ENCODE results near the gene SHISAL1.

Gene SHISAL1

DNA sequence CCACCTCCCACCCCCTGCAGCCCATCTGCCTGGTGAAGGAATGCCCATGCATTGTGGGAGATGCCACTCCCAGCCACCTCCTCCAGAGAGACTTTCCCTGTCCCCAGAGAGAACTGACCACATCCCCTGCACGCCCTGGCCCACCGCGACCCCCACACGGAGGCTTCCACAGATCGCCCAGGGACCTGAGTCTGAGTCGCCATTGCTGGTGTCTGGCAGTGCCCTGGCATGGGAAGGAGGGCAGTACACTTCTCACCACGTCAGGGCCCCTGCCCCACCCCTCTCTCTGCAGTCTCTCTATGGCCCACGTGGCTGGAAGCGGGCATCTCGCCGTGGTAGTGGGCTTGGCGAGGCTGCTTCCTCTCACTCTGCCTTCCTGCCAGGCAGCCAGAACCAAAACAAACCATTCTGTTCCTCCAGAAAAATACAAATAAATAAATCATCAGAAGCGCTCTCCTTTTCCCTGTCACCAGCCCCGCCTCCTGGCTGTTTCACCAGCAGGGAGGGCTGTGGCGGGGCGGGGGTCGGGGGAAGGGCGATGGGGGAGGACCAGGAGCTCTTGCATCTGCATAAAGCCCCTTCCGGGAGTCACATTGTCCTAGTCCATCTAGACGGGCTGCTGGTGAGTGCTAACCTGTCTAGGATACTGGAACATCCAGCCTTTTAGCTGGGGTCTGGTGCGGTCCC lies 20.9 kb downstream of the SHISAL1 start:
- Histone ChIP-seq H3K4me2 (ENCODE audit: low read length) (no peak overlapping the region), H3K27ac (ENCODE audit: low read length) (no peak overlapping the region), H3K4me3 (ENCODE audit: low read length) (no peak overlapping the region), H4K20me1 (ENCODE audit: insufficient read depth, low read length) (no peaks in the 10 kb centered on the region), H3K9ac (ENCODE audit: low read length) (no peak overlapping the region), H2AFZ (ENCODE audit: low read depth, low read length) (no peak overlapping the region), H3K36me3 (replicated peaks; ENCODE audit: low read depth, low read length) (no peaks in the 10 kb centered on the region), H3K27me3 (ENCODE audit: low read depth, low read length) (peaks cover 18% of the 10 kb centered on the region; the same call in 1 of the 2 replicates), H3K9me3 (ENCODE audit: insufficient read depth, low read length) (peaks cover 3% of the 10 kb centered on the region; the same call in 1 of the 2 replicates), H3K4me1 (ENCODE audit: low read length) (peaks cover 11% of the 10 kb centered on the region; the same call in 1 of the 2 replicates), H3K79me2 (ENCODE audit: low read length) (no peaks in the 10 kb centered on the region)
- no peak for TF ChIP-seq EZH2phosphoT487 (IDR thresholded peaks at IDR 0.05; ENCODE audit: low read depth)
- TF ChIP-seq, protein P1, sequence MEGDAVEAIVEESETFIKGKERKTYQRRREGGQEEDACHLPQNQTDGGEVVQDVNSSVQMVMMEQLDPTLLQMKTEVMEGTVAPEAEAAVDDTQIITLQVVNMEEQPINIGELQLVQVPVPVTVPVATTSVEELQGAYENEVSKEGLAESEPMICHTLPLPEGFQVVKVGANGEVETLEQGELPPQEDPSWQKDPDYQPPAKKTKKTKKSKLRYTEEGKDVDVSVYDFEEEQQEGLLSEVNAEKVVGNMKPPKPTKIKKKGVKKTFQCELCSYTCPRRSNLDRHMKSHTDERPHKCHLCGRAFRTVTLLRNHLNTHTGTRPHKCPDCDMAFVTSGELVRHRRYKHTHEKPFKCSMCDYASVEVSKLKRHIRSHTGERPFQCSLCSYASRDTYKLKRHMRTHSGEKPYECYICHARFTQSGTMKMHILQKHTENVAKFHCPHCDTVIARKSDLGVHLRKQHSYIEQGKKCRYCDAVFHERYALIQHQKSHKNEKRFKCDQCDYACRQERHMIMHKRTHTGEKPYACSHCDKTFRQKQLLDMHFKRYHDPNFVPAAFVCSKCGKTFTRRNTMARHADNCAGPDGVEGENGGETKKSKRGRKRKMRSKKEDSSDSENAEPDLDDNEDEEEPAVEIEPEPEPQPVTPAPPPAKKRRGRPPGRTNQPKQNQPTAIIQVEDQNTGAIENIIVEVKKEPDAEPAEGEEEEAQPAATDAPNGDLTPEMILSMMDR (IDR thresholded peaks at IDR 0.05; ENCODE audit: low read depth, low read length): no peak

DNA sequence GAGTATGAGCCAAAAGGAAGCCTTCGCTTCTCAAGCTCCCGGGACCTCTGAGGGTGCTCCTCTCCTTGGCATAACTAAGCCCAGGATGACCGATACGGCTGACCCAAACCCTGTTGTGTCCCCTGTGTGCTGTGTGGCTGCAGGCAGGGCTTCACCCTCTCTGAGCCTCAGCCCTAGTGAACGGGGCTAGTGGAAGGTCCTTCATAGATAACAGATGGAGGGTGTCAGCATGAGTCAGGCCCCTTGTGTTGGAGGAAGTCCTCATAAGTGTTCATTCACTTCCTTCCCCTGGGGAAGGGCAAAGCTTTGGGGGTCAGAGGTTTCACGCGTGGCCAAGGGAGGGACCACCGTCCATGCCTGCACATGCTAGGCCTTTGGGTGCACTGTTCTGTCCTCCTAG lies 21.5 kb downstream of the SHISAL1 start:
- H4K20me1 ChIP-seq (ENCODE audit: insufficient read depth, low read length): no peaks in the 10 kb centered on the region
- H3K9ac ChIP-seq (ENCODE audit: low read length): no peak overlapping the region
- TF ChIP-seq, protein P1 (IDR thresholded peaks at IDR 0.05; ENCODE audit: low read depth, low read length): no peak
- no peak for TF ChIP-seq EZH2phosphoT487 (IDR thresholded peaks at IDR 0.05; ENCODE audit: low read depth)
- no peak overlapping the region for H3K4me3 ChIP-seq (ENCODE audit: low read length)
- no peak overlapping the region for H2AFZ ChIP-seq (ENCODE audit: low read depth, low read length)
- H3K4me2 ChIP-seq (ENCODE audit: low read length): no peak overlapping the region
- no peaks in the 10 kb centered on the region for H3K79me2 ChIP-seq (ENCODE audit: low read length)
- H3K27me3 ChIP-seq (ENCODE audit: low read depth, low read length): peaks cover 18% of the 10 kb centered on the region; the same call in 1 of the 2 replicates
- no peak overlapping the region for H3K27ac ChIP-seq (ENCODE audit: low read length)
- no peaks in the 10 kb centered on the region for H3K36me3 ChIP-seq (replicated peaks; ENCODE audit: low read depth, low read length)
- peaks cover 11% of the 10 kb centered on the region; the same call in 1 of the 2 replicates for H3K4me1 ChIP-seq (ENCODE audit: low read length)
- H3K9me3 ChIP-seq (ENCODE audit: insufficient read depth, low read length): peaks cover 3% of the 10 kb centered on the region; the same call in 1 of the 2 replicates

DNA sequence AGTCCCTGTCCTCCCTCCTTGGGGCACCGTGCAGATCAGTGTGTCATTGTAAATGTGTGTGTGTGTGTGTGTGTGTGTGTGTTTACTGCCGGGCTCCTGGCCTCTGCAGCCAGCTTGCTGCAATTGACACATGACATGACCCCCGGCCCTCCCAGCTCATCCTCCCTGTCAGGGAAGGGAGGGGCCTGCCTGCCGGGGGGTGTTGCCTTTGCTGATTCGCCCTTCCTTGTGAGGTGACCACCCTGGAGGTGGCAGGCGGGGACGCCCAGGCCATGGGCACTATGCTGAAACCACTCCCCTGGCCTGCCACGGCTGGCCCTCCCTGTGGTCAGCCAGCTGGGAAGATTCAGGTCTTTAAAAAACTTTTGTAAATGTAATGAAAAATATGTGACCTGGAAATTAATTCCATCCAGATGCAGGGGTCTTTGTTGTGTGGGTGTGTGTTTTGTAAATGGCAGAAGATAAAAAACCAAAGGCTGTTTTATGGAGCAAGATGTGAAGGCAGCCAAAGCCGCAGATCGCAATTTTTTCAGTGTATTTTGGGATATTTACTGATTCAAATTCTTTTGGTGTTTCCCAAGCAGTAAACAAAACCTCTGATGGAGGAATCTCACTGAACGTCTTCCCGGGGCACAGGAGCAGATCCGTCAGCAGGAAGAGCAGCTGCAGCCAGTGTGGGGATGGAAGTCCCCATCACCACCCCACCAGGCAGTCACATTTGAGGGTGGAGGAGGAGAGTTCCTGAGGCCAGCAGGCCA lies 23.2 kb downstream of the SHISAL1 start:
- Histone ChIP-seq H2AFZ (ENCODE audit: low read depth, low read length) (no peak overlapping the region), H3K4me2 (ENCODE audit: low read length) (no peak overlapping the region), H3K9ac (ENCODE audit: low read length) (no peak overlapping the region), H3K4me1 (ENCODE audit: low read length) (peaks cover 11% of the 10 kb centered on the region; the same call in 1 of the 2 replicates), H4K20me1 (ENCODE audit: insufficient read depth, low read length) (no peaks in the 10 kb centered on the region), H3K27me3 (ENCODE audit: low read depth, low read length) (peaks cover 15% of the 10 kb centered on the region; the same call in 1 of the 2 replicates), H3K27ac (ENCODE audit: low read length) (no peak overlapping the region), H3K36me3 (replicated peaks; ENCODE audit: low read depth, low read length) (no peaks in the 10 kb centered on the region), H3K79me2 (ENCODE audit: low read length) (no peaks in the 10 kb centered on the region), H3K9me3 (ENCODE audit: insufficient read depth, low read length) (peaks cover 3% of the 10 kb centered on the region; the same call in 1 of the 2 replicates), H3K4me3 (ENCODE audit: low read length) (no peak overlapping the region)
- TF ChIP-seq EZH2phosphoT487 (IDR thresholded peaks at IDR 0.05; ENCODE audit: low read depth): no peak
- TF ChIP-seq, protein P1 (IDR thresholded peaks at IDR 0.05; ENCODE audit: low read depth, low read length): no peak

DNA sequence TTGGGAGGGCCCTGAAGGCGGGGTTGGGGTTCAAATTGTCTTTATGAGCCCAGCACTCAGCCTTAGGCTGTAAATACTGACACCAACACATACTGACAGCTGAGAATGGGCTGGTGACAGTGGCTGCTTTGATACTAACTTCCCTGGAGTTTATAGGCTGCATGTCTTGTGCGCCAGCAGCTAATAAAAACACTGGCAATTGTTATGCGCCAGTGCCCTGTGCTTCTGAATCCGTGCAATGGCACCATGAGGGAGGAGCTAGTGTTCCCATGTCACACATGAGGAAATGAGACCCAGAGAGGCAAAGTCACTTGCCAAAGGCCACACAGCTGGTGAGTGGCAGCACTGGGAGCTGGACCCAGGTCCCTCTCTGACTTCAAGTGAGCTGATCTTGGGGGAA lies 23.8 kb downstream of the SHISAL1 start:
- TF ChIP-seq, protein P1 (IDR thresholded peaks at IDR 0.05; ENCODE audit: low read depth, low read length): no peak
- TF ChIP-seq EZH2phosphoT487 (IDR thresholded peaks at IDR 0.05; ENCODE audit: low read depth): no peak
- Histone ChIP-seq H3K4me2 (ENCODE audit: low read length) (no peak overlapping the region), H3K79me2 (ENCODE audit: low read length) (no peaks in the 10 kb centered on the region), H3K36me3 (replicated peaks; ENCODE audit: low read depth, low read length) (no peaks in the 10 kb centered on the region), H3K27me3 (ENCODE audit: low read depth, low read length) (peaks cover 15% of the 10 kb centered on the region; the same call in 1 of the 2 replicates), H3K4me3 (ENCODE audit: low read length) (no peak overlapping the region), H4K20me1 (ENCODE audit: insufficient read depth, low read length) (no peaks in the 10 kb centered on the region), H3K9ac (ENCODE audit: low read length) (no peak overlapping the region), H3K27ac (ENCODE audit: low read length) (no peak overlapping the region), H3K4me1 (ENCODE audit: low read length) (peaks cover 11% of the 10 kb centered on the region; the same call in 1 of the 2 replicates), H2AFZ (ENCODE audit: low read depth, low read length) (no peak overlapping the region), H3K9me3 (ENCODE audit: insufficient read depth, low read length) (peaks cover under 1% of the 10 kb centered on the region; the same call in 1 of the 2 replicates)

All from OCI-LY3 (cell line).